ENCODE measurements around the gene AKNA. TPM values are rescaled to one million over a fixed set of nuclear protein-coding genes. Genes with fewer than 3 reads are reported as not detected.

AKNA gene
- polyA plus RNA-seq, 4 donors: 12.0 to 13.6 (median 13.1) TPM

- DNase-seq (ENCODE audit: low read depth in 4 of 4, low spot score in 3 of 4): no peak
These were observed 8.9 kb upstream of the AKNA start for GRCh38 chr9:114396558-114397218.

DNA sequence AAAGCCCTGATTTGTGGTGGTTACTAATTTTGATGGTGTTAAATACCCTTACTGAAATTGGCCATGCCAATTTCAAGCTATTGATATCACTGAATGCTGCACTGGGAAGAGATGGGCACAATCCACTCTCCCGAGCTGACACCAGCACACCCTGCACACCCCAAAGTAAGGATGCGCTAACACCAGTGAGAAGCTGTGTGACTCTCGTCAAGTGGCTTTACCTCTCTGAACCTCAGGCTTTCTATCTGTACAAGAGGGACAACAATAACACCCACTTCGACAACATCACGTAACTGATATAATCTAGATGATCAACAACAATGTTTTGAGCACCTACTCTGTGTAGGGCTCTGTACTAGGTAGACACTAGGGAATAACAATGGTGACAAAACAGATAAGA is 8.0 kb upstream of the AKNA start:
- no peak for DNase-seq (ENCODE audit: low read depth in 4 of 4, low spot score in 3 of 4)

GRCh38 chr9:114395334-114395617 is 7.5 kb upstream of the AKNA start:
- no peak for DNase-seq (ENCODE audit: low read depth in 4 of 4, low spot score in 3 of 4)

DNA sequence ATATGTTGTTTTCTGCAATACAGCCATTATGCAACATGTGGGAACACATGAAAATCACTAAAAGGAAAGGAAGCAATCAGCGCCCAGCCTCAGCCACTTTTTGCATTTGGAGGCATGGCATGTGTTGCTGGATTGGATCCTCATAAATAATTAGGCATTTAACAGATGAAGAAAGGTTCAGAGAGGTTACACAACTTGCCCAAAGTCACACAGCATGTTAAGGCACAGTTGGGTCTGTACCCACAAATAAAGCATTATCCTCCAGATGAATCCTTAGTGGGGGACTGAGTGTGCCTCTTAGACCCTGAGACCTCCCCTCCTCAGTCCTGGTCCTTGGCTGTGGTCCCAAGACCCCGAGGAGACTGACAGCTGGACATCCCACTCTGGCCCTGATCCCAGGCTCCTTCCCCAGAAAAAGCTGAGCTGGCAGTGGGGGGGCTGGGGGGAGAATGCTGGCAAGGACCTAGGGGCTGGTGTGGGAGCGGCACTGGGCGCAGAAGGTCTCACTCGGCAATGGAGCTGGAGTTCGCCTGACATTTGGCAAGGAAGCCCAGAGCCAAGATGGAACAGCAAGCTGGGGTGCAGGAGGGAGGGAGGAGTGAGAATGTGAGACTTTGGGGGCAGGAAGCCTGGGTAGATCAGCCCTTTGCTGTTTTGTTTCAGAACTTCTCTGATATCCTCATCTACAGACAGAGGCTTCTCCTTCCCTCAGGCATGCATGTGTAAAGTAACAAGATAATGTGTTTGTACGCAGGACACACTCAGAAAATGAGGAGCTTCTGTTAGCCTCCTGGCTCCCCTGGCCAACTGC is 6.9 kb upstream of the AKNA start:
- no peak for DNase-seq (ENCODE audit: low read depth in 4 of 4, low spot score in 3 of 4)

GRCh38 chr9:114392749-114393112 is 4.9 kb upstream of the AKNA start:
- no peak for DNase-seq (ENCODE audit: low read depth in 4 of 4, low spot score in 3 of 4)

- DNase-seq (ENCODE audit: low read depth in 4 of 4, low spot score in 3 of 4): no peak
These were observed 3.2 kb upstream of the AKNA start for GRCh38 chr9:114390952-114391351.

GRCh38 chr9:114389612-114390368 is 2.0 kb upstream of the AKNA start:
- DNase-seq (ENCODE audit: low read depth in 4 of 4, low spot score in 3 of 4): no peak

DNA sequence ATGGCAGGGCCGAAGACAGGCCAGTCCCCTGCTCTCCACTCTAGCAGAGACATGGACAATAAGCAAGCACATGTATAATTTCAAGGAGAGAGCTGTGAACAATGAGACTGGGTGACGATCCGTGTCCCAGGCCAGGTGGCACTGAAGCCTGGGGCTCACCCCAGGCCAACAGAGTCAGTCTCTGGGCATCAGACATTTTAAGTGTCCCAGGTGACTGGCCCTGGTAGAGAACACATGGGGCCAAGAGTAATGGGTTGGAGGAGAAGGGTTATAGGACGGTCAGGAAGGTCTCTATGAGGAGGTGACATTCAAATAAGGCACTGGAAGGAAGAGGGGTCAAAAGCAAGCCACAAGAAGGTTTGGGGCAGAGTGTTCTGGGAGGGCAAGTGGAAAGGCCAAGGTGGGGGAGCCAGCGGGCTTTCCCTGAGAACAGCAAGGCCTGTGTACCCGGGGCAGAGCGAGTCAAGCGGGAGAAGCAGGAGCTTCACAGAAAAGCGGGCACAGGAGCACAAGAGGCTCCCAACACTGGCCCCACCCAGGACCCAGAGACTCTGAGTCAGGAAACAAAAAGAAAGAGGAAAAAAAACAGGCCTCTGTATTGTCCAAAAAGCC is 1.1 kb upstream of the AKNA start:
- DNase-seq (ENCODE audit: low read depth in 4 of 4, low spot score in 3 of 4): no peak

DNA sequence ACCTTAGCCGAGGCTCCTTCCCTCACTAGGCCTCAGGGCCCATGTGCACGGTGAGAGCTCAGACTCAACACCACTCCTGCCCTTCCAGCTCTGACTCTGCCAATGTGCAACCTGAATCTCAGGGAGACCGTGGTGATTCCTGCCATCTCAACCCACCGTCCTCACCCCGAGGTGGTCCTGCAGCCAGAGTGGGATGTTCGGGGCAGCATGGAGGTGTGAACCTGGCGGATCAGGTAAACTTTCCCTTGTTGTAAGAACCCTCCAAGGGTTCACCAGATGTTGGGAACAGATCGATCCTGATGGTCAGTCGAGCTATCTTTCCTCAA is 538 bp upstream of the AKNA start:
- DNase-seq (ENCODE audit: low read depth in 4 of 4, low spot score in 3 of 4): no peak

- no peak for DNase-seq (ENCODE audit: low read depth in 4 of 4, low spot score in 3 of 4)
These were observed 699 bp downstream of the AKNA start for GRCh38 chr9:114386886-114387679.

DNA sequence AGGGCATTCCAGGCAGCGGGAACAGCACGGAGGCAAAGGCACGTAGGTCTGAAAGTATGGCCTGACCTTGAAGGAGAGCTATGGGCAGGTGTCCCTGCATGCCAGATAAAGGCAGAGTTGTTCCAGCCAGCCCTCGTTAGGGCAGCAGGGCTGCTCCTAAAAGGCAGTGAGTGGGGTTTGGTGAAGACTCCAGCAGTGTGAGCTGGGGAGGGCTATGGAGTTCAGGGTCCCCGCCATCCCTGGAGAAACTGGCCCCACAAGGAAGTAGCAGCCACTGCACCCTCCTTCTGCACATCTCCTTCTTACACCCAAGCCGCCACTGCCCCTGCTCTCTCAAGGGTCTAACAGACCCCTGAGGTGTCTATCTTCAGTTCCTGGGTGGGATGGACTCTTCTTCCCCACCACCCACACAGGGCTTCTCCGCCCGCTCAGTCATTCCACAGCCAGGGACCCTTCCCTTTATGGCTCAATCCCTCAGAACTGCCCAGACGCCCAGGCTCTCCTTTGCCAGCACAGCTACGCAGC is 1.4 kb downstream of the AKNA start:
- no peak for DNase-seq (ENCODE audit: low read depth in 4 of 4, low spot score in 3 of 4)

DNA sequence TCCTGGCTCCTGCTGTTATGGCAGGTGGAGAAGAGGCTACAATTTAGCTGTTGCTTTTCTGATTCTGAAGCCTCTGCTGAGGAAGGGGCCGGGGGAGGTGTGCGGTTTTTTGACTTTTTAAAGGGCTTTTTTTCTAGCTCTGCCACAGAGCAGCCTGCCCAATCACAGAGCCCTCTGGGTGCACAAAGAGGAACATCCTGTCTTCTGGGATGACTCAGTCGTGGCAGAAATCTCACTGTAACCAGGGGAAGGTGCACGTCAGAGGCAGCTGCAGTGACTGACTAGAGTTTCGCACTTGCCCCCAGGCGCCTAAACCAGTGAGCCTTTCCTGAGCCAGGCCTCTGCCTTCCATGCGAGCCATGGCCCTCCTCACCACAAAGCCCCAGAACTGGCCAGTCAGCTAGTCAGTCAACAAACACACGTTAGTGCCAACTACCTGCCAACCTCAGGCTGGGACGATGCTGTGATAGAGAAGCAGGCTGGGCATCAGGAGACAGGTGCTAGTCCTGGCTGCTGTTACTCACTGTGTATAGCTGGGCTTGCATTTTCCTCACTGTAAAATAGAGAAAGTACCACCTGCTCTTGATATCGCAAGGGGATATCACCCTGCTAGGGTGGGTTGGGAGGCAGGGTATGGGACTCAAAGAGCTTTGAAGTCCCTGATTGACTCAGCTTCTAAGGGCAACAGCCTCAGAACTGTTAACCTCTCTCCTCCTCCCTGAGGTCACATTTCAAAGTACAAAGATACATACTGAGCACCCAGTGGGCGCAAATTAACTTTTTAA is 2.2 kb downstream of the AKNA start:
- no peak for DNase-seq (ENCODE audit: low read depth in 4 of 4, low spot score in 3 of 4)

DNA sequence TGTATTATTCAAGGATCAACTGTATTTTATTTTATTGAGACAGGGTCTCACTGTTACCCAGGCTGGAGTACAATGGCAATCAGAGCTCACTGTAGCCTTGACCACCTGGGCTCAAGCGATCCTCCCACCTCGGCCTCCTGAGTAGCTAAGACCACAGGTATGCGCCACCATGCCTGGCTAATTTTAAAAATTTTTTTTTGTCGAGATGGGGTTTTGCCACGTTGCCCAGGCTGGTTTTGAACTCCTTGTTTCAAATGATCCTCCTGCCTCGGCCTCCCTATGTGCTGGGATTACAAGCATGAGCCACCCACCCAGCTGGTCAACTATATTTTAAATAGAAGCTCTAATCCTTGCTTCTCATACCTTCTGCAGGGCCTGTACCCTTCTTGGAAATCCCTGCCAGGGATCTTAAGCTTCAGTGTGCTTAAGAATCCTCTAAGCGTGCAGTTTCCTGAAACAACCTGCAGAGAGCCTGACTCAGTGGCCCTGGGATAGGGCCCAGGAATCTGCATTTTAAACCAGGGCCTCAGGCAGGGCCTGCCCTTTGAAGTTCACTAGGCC is 2.9 kb downstream of the AKNA start:
- DNase-seq (ENCODE audit: low read depth in 4 of 4, low spot score in 3 of 4): no peak

- no peak for DNase-seq (ENCODE audit: low read depth in 4 of 4, low spot score in 3 of 4)
These were observed 3.4 kb downstream of the AKNA start for GRCh38 chr9:114384341-114384740.

DNA sequence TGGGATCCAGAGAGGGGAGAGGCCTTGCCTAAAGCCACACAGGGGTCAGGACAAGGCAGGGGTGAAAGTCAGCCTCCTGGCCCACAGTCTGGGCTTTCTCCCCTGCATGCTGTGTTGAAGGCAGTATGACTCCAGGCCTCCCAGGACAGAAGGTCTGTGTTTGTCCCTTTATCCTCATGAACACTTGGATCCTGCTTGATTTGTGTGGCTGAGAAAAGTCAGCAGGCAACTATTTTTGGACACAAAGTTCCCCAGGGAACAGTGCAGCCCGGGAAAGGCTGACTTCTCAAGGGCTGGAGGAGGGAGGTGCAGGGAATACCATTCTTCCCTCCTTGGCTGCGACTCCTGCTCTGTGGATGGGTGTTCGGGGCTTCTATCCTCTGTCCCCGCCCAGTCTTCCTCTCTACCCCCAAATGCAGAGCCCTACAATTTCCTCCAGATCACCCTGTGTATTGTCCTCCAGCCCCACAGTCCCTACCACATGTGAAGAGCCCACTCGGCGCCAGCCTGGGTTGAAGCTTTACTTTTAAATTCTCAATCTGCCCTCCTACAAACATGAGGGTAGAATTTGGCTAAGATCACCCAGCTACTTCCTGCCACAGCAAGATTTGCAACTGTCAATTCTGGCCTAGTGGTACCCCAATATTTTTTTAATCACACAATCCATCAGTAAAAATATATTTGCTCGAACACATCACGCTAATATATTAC is 4.1 kb downstream of the AKNA start:
- DNase-seq (ENCODE audit: low read depth in 4 of 4, low spot score in 3 of 4): no peak

DNA sequence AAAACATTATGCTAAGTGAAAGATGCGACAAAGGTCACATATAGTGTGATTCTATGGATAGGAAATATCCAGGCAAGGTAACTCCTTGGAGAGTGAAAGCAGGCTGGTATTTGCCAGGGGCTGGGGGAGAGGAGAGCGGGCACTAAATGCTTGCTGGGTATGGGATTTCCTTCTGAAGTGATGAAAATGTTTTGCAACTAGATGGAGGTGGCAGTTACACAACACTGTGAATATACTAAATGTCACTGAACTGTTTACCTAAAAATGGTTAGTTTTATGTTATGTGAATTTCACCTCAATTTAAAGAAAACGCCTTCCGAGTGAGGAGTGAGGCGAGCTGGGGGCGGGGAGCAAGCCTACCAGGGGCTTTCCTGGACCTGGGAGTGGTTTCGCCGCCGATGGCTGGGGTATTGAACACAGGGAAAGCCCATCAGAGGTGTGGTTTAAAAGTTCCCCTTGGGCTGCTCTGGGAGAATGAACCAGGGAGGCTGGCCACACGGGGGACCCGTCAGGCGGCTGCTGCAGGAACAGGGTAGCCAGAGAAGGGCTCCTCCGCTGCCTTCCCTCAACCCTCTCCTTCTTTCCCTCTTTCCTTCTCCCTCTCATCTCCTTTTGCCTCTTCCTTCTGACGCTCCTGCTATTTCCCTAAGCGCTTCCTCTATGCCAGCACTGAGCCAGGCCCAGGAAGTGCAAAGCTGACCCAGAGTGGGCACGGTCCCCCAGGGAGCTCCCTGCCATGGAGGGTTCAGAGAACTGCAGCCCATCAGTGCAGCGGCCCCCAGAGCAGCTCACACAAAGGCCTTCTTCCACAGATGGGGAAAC is 4.9 kb downstream of the AKNA start:
- no peak for DNase-seq (ENCODE audit: low read depth in 4 of 4, low spot score in 3 of 4)

DNA sequence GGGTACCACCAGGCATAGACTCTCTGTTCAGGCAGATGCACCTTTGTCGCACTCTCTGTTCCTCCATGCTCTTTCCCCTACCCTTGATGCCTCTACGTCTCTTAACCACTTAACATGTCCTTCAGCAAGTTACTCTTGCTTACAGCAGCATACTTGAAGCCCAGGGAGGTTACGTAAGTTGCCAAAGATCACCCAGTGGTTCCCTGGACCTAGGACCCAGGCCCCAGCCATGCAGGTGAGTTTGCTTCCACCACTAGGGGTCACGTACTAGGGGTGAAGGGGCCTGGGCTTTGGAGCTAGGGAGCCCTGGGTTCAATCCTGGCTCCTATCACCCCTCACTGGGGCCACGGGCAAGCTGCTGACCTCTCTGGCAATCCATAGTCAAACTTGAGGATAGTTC is 8.9 kb downstream of the AKNA start:
- DNase-seq (ENCODE audit: low read depth in 4 of 4, low spot score in 3 of 4): no peak

DNA sequence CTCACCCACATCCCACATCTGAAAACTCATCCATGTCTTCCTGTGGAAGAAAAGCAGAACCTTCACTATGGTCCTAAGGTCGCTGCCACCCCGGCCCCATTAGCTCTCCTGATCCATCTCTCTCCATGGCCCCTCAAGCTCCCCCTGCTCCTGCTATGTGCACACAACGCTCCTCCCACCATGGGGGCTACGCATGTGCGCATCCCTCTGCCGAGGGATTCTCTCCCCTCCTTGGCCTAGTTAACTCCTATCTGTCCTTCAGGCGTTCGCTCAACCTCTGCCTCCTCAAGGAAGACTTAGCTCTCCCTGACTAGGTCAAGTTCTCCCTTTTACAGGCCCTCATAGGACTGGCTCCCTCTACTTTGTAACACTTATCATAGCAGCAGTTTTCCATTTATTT is 9.8 kb downstream of the AKNA start:
- no peak for DNase-seq (ENCODE audit: low read depth in 4 of 4, low spot score in 3 of 4)

Data from right renal pelvis (tissue), 4 donors.